SIG-M5 treated with dmso at 0.1 percent for 504 hours (cell line): ENCODE data around the gene IPO8.
"Not testable (repeated sequence)": the region's sequence is repeated elsewhere in the genome, so short reads cannot be mapped to it uniquely, and the experiment has no call there.

Source experiments
- DNase-seq: peaks from one replicate; lab custom pipeline; 2025; ENCODE audit not compliant: unreplicated experiment; lab: John Stamatoyannopoulos, UW

Gene IPO8

GRCh38 chr12:30691122-30691879 lies 4.4 kb downstream of the IPO8 start:
- no peak for DNase-seq

- no peak for DNase-seq
These were observed 8.2 kb downstream of the IPO8 start for GRCh38 chr12:30687265-30687986.

- DNase-seq = peak; percentile 45
These were observed 16.4 kb downstream of the IPO8 start for GRCh38 chr12:30679241-30679640.

GRCh38 chr12:30678221-30678620 lies 17.4 kb downstream of the IPO8 start:
- DNase-seq = no peak

- DNase-seq = no peak
These were observed 34.5 kb downstream of the IPO8 start for GRCh38 chr12:30661210-30661609.

GRCh38 chr12:30652034-30652696 lies 43.5 kb downstream of the IPO8 start:
- no peak for DNase-seq

GRCh38 chr12:30646821-30647220 lies 48.8 kb downstream of the IPO8 start:
- no peak for DNase-seq

- no peak for DNase-seq
These were observed 52.3 kb downstream of the IPO8 start for GRCh38 chr12:30643366-30643765.

- DNase-seq = no peak
These were observed 55.3 kb downstream of the IPO8 start for GRCh38 chr12:30640392-30640791.

- DNase-seq = no peak
These were observed 60.3 kb downstream of the IPO8 start for GRCh38 chr12:30635385-30635784.

- DNase-seq = no peak
These were observed 63.9 kb downstream of the IPO8 start for GRCh38 chr12:30631740-30632139.

- no peak for DNase-seq
These were observed 64.7 kb downstream of the IPO8 start for GRCh38 chr12:30630979-30631285.

- peak; percentile 27 for DNase-seq
These were observed 65.3 kb downstream of the IPO8 start for GRCh38 chr12:30630076-30630978.

- DNase-seq = no peak
These were observed 68.8 kb downstream of the IPO8 start for GRCh38 chr12:30626847-30627246.

- DNase-seq = no peak
These were observed 71.7 kb downstream of the IPO8 start for GRCh38 chr12:30624009-30624408.

- peak; percentile 80 for DNase-seq
These were observed 73.2 kb downstream of the IPO8 start for GRCh38 chr12:30622509-30622908.

GRCh38 chr12:30621663-30622241 lies 73.9 kb downstream of the IPO8 start:
- not testable (repeated sequence) for DNase-seq

- no peak for DNase-seq
These were observed 78.2 kb downstream of the IPO8 start for GRCh38 chr12:30617346-30618016.

GRCh38 chr12:30614031-30614430 lies 81.6 kb downstream of the IPO8 start:
- no peak for DNase-seq

- no peak for DNase-seq
These were observed 82.4 kb downstream of the IPO8 start for GRCh38 chr12:30613119-30613830.
